Measurements from ENCODE around the gene SORBS1. TPM values are rescaled to one million over a fixed set of nuclear protein-coding genes. Genes with fewer than 3 reads are reported as not detected.
A peak's percentile ranks its signal among the peaks of the same experiment; 100 is the strongest.

Gene SORBS1
- total RNA-seq, 2 donors from 2014 or later, result 56.8 to 79.1 TPM

- TF ChIP-seq POLR2A (IDR thresholded peaks at IDR 0.05) (no peak), CTCF (IDR thresholded peaks at IDR 0.05) (no peak)
- H3K36me3 ChIP-seq (replicated peaks in 1 of 2; ENCODE audit: insufficient read depth in 1 of 2, low read depth in 2 of 2), result no peaks in the 10 kb centered on the region
- no peaks in the 10 kb centered on the region for H3K27me3 ChIP-seq
- DNase-seq (no peak), ATAC-seq (no peak)
- peaks cover 36% of the 10 kb centered on the region for H3K4me1 ChIP-seq
- no peak overlapping the region for H3K27ac ChIP-seq
- intact Hi-C loops (cut with DNase I), result no loop called here
- no peak overlapping the region for H3K4me3 ChIP-seq
- H3K9me3 ChIP-seq, result no peaks in the 10 kb centered on the region
- 91% methylated on average over 6 to 7 of the region's 7 CpGs for WGBS, 2 donors
These were observed 118.8 kb downstream of the SORBS1 start for GRCh38 chr10:95442341-95442740.

GRCh38 chr10:95441547-95441923 is 119.6 kb downstream of the SORBS1 start:
- intact Hi-C loops (cut with DNase I), result no loop called here
- no peaks in the 10 kb centered on the region for H3K9me3 ChIP-seq
- TF ChIP-seq CTCF (IDR thresholded peaks at IDR 0.05) (no peak), POLR2A (IDR thresholded peaks at IDR 0.05) (no peak)
- no peak for ATAC-seq
- H3K27me3 ChIP-seq, result no peaks in the 10 kb centered on the region
- H3K4me1 ChIP-seq, result peaks cover 36% of the 10 kb centered on the region
- DNase-seq, result no peak
- H3K4me3 ChIP-seq, result no peak overlapping the region
- H3K36me3 ChIP-seq (replicated peaks in 1 of 2; ENCODE audit: insufficient read depth in 1 of 2, low read depth in 2 of 2), result peaks cover 0 to 3% of the 10 kb centered on the region in 2 donors
- H3K27ac ChIP-seq, result peak overlapping the region; percentile 32 to 58 (median 42)
- WGBS, 2 donors, result 41 to 55% methylated on average over 2 of the region's 2 CpGs

GRCh38 chr10:95440756-95441546 is 120.2 kb downstream of the SORBS1 start:
- Histone ChIP-seq H3K9me3 (no peaks in the 10 kb centered on the region), H3K36me3 (replicated peaks in 1 of 2; ENCODE audit: insufficient read depth in 1 of 2, low read depth in 2 of 2) (peaks cover 0 to 3% of the 10 kb centered on the region in 2 donors), H3K27me3 (no peaks in the 10 kb centered on the region), H3K4me3 (no peak overlapping the region), H3K27ac (peak overlapping the region; percentile 32 to 58 (median 42)), H3K4me1 (peaks cover 31% of the 10 kb centered on the region)
- no peak for TF ChIP-seq CTCF (IDR thresholded peaks at IDR 0.05)
- TF ChIP-seq POLR2A (IDR thresholded peaks at IDR 0.05), result no peak
- ATAC-seq (peak; percentile 71), DNase-seq (peak; percentile 35 to 78 (median 65))
- intact Hi-C loops (cut with DNase I), result no loop called here
- WGBS, 2 donors, result 13 to 18% methylated on average over 7 of the region's 7 CpGs

- peak; percentile 5 for ATAC-seq
- TF ChIP-seq POLR2A (IDR thresholded peaks at IDR 0.05) (no peak), CTCF (IDR thresholded peaks at IDR 0.05) (no peak)
- Histone ChIP-seq H3K36me3 (replicated peaks in 1 of 2; ENCODE audit: insufficient read depth in 1 of 2, low read depth in 2 of 2) (peaks cover 0 to 3% of the 10 kb centered on the region in 2 donors), H3K27ac (peak overlapping the region in 1 of 4 donors; percentile 51), H3K27me3 (no peaks in the 10 kb centered on the region), H3K4me1 (peaks cover 23% of the 10 kb centered on the region), H3K4me3 (no peak overlapping the region), H3K9me3 (no peaks in the 10 kb centered on the region)
- no peak for DNase-seq
- 65 to 78% methylated on average over 6 of the region's 6 CpGs for WGBS, 2 donors
- intact Hi-C loops (cut with DNase I), result no loop called here
These were observed 121.0 kb downstream of the SORBS1 start for GRCh38 chr10:95440038-95440725.

Measured in body of pancreas (tissue), 4 donors.